Embryonic facial prominence (tissue), 1 donor: Measurements from ENCODE around the gene HHATL.

Experiments used
- DNase-seq: peaks from one replicate; pipeline ENCODE4 v3.0.0-alpha.2; 2016; ENCODE audit errors: extremely low spot score

Gene HHATL

GRCh38 chr3:42684632-42685362, 17.8 kb downstream of the HHATL start:
- no peak for DNase-seq

DNA sequence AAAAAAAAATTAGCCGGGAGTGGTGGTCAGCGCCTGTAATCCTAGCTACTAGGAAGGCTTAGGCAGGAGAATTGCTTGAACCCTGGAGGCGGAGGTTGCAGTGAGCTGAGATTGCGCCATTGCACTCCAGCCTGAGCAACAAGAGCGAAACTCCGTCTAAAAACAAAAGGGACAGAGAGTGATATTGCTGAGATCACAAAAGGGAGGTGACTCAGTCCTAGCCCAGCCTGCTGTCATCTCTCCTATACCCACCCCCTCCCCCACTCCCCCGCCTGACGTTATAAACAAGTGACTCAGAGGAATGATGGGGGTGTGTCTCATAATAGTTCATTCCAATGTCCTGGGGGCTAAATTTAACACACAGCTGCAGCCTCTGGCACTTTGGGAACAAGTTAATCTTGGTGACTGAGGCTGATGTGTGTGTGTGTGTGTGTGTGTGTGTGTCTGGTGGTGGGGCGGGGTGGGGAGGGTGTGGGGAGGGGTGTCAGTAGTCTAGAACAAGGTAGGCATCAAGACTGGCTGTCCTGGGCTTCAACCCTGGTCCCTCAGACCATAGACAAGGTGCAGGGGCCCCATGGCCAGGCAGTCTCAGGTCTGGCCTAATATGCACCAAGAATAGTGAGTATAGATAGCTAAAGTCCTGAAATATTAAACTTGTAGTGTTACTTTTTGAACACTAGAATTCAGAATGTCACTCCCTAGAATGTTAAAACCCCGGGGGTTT, 18.6 kb downstream of the HHATL start:
- no peak for DNase-seq

GRCh38 chr3:42682301-42683070, 20.1 kb downstream of the HHATL start:
- no peak for DNase-seq

GRCh38 chr3:42681361-42682038, 21.1 kb downstream of the HHATL start:
- no peak for DNase-seq

- no peak for DNase-seq
These were observed 21.8 kb downstream of the HHATL start for GRCh38 chr3:42680806-42681205.

DNA sequence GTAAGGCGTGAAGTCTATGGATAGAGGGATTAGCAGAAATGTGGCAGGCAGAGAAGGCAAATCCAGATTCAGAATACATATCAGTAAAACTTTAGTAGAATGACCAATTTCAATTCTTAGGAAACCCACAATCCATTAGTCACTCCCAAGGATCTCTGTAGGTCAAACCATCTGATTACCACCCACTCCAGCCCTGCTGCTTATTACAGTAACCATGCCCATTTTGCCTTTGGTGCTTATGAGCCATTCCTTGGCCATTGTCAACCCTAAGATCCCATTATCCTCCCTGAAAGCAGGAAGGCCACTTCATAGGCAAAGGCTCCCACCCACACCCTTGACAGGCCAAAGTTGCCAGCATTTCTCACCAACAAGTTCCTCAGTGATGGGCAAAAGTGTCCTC, 22.3 kb downstream of the HHATL start:
- DNase-seq, result no peak

DNA sequence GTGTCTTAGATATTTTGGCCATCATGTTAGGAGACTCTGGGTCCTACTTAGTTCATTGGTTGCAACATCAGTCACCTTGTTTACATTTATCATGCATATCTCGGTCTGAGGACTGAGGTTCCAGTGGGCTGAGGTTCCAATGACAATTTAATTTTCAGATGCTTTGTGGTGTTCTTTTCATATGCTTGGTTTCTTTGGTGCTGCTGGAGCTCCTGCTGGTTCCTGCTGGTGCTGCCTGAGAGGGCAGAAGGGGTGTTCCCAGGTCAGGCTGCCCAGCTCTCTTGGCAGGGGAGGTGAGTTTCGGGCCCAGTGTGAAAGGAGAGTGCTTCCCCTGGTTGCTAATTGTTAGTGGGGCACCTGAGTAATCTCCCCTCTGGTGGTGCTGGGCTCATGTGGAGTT, 24.2 kb downstream of the HHATL start:
- DNase-seq, result no peak

DNA sequence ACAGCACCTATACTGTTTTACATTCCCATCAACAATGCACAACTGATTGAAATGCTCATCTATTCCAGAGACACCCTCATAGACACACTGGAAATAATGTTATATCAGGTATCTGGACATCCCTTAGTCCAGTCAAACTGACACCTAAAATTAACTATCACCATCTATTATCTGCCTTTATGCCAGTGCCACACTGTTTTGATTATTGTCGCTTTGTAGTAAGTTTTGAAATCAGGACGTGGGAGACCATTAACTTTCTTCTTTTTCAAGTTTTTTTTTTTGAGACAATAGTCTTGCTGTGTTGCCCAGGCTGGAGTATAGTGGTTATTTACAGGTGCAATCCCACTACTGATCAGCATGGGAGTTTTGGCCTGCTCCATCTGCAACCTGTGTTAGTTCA, 26.7 kb downstream of the HHATL start:
- no peak for DNase-seq

GRCh38 chr3:42674146-42674545, 28.5 kb downstream of the HHATL start:
- no peak for DNase-seq

DNA sequence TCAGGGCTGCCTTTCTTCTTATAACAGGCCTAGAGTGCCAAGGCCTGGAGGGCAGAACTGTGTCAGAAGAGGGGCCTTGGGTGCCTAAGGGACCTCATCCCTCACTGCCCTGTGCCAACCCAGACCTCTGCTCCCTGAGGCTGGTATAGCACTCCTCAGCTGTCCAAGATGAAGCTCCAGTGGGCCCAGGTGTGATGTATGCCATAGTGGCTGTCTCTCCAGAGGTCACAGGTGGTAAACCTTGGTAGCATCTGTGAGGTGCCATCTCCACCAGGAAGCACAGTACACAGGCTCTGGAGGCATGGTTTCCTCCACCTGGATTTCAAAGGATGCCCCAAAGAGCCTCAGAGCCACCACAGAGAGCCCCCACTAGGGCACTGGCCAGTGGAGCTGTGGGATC, 29.5 kb downstream of the HHATL start:
- DNase-seq, result no peak

- no peak for DNase-seq
These were observed 30.1 kb downstream of the HHATL start for GRCh38 chr3:42672515-42672914.

DNA sequence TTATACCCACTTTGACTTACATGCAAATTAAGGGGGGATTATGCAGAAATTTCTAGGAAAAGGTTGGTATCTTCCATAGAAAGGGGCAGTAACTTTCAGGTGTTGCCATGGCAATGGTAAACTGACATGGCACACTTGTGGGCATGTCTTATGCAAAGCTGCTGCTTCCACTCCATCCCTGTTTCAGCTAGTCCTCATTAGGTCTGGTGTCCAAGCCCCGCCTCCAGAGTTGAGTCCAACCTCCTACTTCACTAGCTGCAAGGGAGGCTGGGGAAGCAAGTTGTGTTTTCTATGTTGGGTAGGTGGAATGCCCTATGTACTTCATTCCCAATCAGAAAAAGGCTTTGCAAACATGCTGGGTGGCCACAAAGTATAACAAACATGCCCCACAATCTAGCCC, 31.9 kb downstream of the HHATL start:
- DNase-seq, result no peak

DNA sequence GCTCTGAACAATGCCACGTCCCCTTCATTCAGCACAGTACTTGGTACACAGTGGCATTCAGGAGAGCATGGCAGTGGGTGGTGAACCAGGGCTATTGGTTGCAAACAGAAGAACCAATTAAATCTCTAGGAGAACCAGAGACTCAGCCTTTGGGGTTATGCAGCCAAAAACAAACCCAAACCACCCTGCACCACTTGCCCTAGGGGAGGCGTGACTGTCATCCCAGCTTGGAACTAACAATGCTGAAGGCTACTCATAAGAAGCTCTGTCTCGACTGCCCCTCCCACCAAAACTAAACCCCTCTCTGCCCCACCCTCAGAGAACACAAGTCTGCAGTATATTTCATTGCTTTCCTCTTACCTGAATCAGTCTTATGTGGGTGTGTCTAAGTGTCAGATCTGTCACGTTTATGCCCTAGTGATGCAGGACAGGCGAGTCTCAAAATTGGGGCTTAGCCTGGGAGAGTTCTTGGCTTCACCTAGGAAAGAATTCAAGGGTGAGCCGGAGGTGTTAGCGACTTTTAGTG, 32.5 kb downstream of the HHATL start:
- DNase-seq, result no peak

DNA sequence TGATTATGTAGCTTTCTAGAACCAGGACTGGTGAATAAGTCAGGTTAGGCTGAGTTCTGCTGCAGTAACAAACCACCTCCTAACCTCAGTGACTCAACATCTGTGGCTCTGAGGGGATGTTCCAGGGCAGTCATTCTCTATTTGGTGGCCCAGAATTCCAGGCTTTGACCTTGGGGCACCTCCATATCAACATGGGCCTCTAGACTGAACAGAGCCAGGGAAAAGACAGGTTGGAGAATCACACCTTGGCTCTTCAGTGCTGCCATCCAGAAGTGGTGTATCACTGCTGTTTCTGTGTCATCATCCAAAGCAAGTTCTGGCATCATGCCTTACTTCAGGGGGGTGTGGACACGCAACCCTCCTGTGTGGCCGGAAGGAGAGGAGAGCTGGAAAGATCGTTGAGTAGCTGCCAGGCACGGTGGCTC, 33.8 kb downstream of the HHATL start:
- DNase-seq, result no peak

GRCh38 chr3:42668413-42668760, 34.2 kb downstream of the HHATL start:
- DNase-seq, result no peak

GRCh38 chr3:42667523-42668412, 34.8 kb downstream of the HHATL start:
- no peak for DNase-seq

DNA sequence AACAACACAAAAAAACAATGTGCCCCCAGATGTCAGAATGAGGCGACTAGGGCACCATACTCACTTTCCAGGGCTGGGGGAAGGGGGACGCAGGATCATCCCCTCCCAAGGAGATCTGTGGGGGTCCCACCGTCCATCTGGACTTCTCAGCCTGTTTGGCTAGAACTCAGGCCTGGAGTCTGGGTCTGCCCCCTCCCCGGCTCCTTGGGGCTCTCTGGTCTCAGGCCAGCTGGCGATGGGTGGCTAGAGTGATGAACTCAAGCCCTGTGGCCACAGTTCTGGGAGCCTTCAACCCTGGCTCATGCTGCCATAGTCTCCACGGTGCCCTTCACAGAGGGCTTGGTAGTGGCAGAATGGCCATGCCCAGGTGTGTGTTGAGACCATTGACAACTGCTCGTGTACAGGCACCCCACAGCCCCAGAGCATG, 35.5 kb downstream of the HHATL start:
- DNase-seq, result no peak

DNA sequence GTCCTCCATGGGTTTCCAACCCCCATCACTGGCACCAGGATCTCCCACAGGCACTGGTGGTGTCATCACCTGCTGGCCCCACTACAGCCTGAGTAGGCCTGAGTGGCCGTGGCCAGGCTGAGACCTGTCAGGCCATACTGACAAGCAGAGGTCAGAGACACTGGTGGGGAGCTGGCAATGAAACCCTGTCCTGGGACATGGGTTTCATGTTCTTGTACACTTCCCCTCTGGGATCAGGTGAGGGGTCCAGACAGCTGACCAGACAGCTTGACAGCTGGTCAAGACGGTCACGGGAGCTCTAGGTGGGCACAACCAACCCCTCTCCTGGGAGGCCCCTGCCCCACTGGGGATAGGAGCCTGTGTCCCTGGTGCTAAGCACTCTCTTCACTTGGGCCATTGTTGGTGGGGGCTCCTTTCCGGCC, 36.0 kb downstream of the HHATL start:
- no peak for DNase-seq

DNA sequence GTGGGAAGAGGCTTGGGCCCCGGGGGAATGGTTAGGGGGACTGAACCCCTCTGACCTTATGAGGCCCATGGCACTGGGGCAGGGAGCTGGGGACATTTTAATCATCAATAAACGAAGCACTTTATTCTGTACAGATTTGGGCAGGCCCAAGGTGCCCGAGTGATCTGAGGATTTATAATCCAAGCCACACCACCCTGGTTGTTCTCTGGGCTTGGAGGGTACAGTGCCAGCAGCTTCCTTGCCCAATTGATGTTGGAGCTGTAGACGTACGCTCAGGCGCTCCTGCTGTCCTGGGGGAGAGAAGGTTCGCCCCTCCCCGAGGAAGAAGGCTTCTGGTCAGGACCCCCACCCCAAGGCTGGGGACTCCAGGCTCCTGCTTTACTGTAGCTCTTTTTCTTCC, 36.6 kb downstream of the HHATL start:
- no peak for DNase-seq

DNA sequence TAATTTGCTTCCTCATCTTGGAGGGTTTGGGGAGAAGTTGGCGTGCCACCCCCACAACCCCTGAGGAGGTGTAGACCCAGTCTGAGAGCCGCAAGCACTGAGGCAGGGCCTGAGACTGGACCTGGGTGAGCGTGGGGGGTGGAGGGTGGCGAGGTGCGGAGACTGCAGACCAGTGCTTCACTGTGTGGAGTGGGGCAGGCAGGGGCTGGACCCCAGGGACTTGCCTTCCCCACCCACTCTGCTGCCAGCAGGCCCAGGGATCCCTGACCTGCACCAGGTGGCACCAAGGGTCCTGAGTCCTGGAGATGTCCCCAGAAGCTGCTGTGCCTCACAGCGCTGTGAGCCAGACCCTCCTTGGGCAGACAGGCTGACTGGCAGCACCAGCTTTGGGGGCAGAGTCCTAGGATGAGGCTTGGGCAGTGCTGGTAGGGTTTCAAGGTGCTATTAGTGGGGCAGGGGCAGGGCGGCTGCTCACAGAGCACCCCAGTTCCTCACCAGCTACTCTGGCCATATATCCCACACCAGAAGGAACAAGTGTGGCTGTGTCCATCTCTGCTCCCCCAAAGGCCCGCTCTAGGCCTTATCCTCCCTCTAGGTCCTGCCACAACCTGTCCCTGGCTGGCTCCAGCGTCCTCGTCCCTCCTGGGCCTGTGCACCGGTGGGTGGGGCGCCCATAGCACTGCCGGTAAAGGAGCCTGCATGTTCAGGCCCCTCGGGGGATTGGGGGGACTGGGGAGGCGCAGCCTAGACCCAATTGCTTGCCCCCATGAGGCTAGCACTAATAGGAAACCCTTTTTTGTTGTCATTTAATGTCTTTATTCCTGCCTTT, 37.3 kb downstream of the HHATL start:
- no peak for DNase-seq
